Astrocyte (in vitro differentiated cells and primary cell): Measurements from ENCODE around the gene BUB1B. TPM values are rescaled to one million over a fixed set of nuclear protein-coding genes. Genes with fewer than 3 reads are reported as not detected.

ENCODE experiments used
- DNase-seq: peaks from one replicate; pipeline ENCODE4 v3.0.0-alpha.2; 2010; ENCODE audit warnings: low read depth
- FAIRE-seq: peaks from 2 replicates; lab custom pipeline; 2011; peaks lifted over from hg19 to GRCh38; lab: Jason Lieb, UNC
- H2AFZ ChIP-seq: 2 replicates; pipeline ENCODE4 v1.6.0; 2012; ENCODE audit warnings: low read depth, low read length, inconsistent platforms
- H3K27ac ChIP-seq: 2 replicates; pipeline ENCODE4 v1.5.1; 2011; ENCODE audit warnings: low read depth, low read length, inconsistent platforms
- H3K27me3 ChIP-seq: 2 replicates; pipeline ENCODE4 v1.6.0; 2011; ENCODE audit warnings: low read length, inconsistent platforms; ENCODE audit not compliant: insufficient read depth
- H3K36me3 ChIP-seq: 2 replicates; pipeline ENCODE4 v1.5.1; 2011; ENCODE audit warnings: low read length, inconsistent platforms; ENCODE audit not compliant: insufficient read depth
- H3K4me1 ChIP-seq: 2 replicates; pipeline ENCODE4 v1.5.1; 2011; ENCODE audit warnings: low read length, inconsistent platforms; ENCODE audit not compliant: insufficient read depth
- H3K4me2 ChIP-seq: 2 replicates; pipeline ENCODE4 v1.6.0; 2012; ENCODE audit warnings: low read length, inconsistent platforms
- H3K4me3 ChIP-seq: 2 replicates; pipeline ENCODE4 v1.5.1; 2011; ENCODE audit warnings: low read depth, mild to moderate bottlenecking, low read length, inconsistent platforms; ENCODE audit not compliant: insufficient read depth
- H3K79me2 ChIP-seq: 2 replicates; pipeline ENCODE4 v1.6.0; 2012; ENCODE audit warnings: mild to moderate bottlenecking, low read length, inconsistent platforms; ENCODE audit not compliant: insufficient read depth
- H3K9ac ChIP-seq: 2 replicates; pipeline ENCODE4 v1.6.0; 2012; ENCODE audit warnings: mild to moderate bottlenecking, low read length, inconsistent platforms
- H3K9me3 ChIP-seq: 2 replicates; pipeline ENCODE4 v1.5.1; 2012; ENCODE audit warnings: low read depth, mild to moderate bottlenecking, low read length, inconsistent platforms; ENCODE audit not compliant: insufficient read depth
- H4K20me1 ChIP-seq: 2 replicates; pipeline ENCODE4 v1.6.0; 2012; ENCODE audit warnings: low read length, inconsistent platforms; ENCODE audit not compliant: insufficient read depth
- H3K27ac Mint-ChIP-seq: one replicate; pipeline ENCODE4 v1.8.0; 2021; ENCODE audit warnings: mild to moderate bottlenecking, mixed read lengths; ENCODE audit not compliant: unreplicated experiment
- H3K27me3 Mint-ChIP-seq: one replicate; pipeline ENCODE4 v1.8.0; 2021; ENCODE audit warnings: low read depth, mixed read lengths; ENCODE audit not compliant: unreplicated experiment
- H3K36me3 Mint-ChIP-seq: one replicate; pipeline ENCODE4 v1.8.0; 2021; ENCODE audit warnings: low read depth, mixed read lengths; ENCODE audit not compliant: unreplicated experiment
- H3K4me1 Mint-ChIP-seq: one replicate; pipeline ENCODE4 v1.8.0; 2021; ENCODE audit warnings: low read depth, mixed read lengths; ENCODE audit not compliant: unreplicated experiment
- H3K4me3 Mint-ChIP-seq: one replicate; pipeline ENCODE4 v1.8.0; 2021; ENCODE audit warnings: mild to moderate bottlenecking, moderate library complexity, mixed read lengths; ENCODE audit not compliant: unreplicated experiment
- H3K9me3 Mint-ChIP-seq: one replicate; pipeline ENCODE4 v1.8.0; 2021; ENCODE audit warnings: mild to moderate bottlenecking, mixed read lengths; ENCODE audit not compliant: unreplicated experiment
- EZH2 ChIP-seq: IDR thresholded peaks from 2 replicates; pipeline ENCODE4 v1.6.1; 2012; ENCODE audit warnings: mild to moderate bottlenecking, low read length, inconsistent platforms; ENCODE audit not compliant: insufficient read depth
- total RNA-seq: library from RNA; stranded (reverse); gene quantifications from 2 replicates; pipeline ENCODE4 v1.2.1, GENCODE V29; 2021
- TF ChIP-seq, protein P1 (sequence below): IDR thresholded peaks from 2 replicates; pipeline ENCODE4 v1.5.1; 2011; ENCODE audit warnings: low read depth, mild to moderate bottlenecking, inconsistent platforms, low read length, moderate library complexity; ENCODE audit not compliant: insufficient read depth

The BUB1B gene
- total RNA-seq, 1 donor from 2014 or later = 5.2 TPM

DNA sequence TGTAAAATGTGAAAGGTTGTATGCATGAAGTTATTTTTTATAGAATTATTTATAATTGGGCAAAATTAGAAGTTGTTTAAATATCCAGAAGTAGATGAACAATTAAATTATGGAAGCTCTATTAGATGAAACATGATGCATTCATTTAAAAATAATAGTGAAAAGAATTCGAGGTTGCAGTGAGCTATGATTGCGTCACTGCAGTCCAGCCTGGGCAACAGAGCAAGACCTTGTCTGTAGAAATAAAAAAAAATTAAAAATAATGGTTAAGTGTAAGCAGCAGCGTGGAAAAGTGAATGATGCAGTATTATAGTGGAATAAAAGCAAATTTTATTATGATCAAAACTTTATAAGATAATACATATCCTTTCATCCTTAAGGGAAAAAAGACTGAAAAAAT lies 14.3 kb downstream of the BUB1B start:
- Histone ChIP-seq H3K36me3 (peaks cover 17% of the 10 kb centered on the region), H2AFZ (no peak overlapping the region), H3K9ac (no peak overlapping the region), H3K27me3 (no peaks in the 10 kb centered on the region), H3K4me3 (no peak overlapping the region), H3K79me2 (peaks cover 2% of the 10 kb centered on the region), H3K4me1 (no peaks in the 10 kb centered on the region), H3K4me2 (no peak overlapping the region), H4K20me1 (no peaks in the 10 kb centered on the region), H3K27ac (no peak overlapping the region), H3K9me3 (no peaks in the 10 kb centered on the region)
- H3K27ac Mint-ChIP-seq = no peak overlapping the region
- H3K4me1 Mint-ChIP-seq = no peaks in the 10 kb centered on the region
- no peaks in the 10 kb centered on the region for H3K27me3 Mint-ChIP-seq
- no peak for TF ChIP-seq EZH2
- TF ChIP-seq, protein P1, sequence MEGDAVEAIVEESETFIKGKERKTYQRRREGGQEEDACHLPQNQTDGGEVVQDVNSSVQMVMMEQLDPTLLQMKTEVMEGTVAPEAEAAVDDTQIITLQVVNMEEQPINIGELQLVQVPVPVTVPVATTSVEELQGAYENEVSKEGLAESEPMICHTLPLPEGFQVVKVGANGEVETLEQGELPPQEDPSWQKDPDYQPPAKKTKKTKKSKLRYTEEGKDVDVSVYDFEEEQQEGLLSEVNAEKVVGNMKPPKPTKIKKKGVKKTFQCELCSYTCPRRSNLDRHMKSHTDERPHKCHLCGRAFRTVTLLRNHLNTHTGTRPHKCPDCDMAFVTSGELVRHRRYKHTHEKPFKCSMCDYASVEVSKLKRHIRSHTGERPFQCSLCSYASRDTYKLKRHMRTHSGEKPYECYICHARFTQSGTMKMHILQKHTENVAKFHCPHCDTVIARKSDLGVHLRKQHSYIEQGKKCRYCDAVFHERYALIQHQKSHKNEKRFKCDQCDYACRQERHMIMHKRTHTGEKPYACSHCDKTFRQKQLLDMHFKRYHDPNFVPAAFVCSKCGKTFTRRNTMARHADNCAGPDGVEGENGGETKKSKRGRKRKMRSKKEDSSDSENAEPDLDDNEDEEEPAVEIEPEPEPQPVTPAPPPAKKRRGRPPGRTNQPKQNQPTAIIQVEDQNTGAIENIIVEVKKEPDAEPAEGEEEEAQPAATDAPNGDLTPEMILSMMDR = no peak
- no peaks in the 10 kb centered on the region for H3K36me3 Mint-ChIP-seq
- no peak for DNase-seq
- no peak overlapping the region for H3K4me3 Mint-ChIP-seq
- H3K9me3 Mint-ChIP-seq = no peaks in the 10 kb centered on the region
- FAIRE-seq = no peak

DNA sequence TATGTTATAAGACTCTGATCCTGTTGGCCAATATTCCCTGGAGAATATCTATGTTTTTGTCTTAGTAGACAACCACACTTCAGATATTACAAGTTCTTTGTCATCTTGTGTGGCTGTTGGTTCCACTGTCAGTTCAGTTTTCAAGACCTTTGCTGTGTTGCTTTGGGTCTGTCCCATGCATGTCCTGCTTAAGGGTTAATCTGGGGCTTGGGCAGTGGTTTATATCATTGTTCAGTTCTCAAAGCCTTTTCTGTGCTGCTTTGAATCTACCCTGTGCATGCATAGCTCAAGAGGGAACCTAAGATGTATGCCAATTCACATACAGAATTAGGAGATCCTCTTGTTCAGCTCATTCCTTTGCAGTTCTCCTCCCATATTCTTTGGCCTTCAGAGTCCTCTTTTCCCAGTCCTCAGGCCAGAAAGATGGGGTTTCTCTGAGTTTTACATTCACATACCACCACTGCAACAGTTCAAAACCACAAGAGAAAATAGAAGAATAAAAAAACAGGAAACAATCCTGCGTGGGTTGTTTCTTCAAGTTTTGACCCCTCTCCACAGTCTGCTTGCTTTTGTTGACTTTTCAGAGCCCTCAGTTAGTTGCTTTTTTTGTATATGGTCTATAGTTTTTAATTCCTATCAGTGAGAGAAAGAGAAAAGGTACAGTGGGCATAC lies 21.6 kb downstream of the BUB1B start:
- Histone ChIP-seq H3K27ac (no peak overlapping the region), H3K9me3 (no peaks in the 10 kb centered on the region), H3K4me3 (no peak overlapping the region), H3K27me3 (no peaks in the 10 kb centered on the region), H3K36me3 (peaks cover 6% of the 10 kb centered on the region), H2AFZ (peak overlapping the region; percentile 6), H3K4me2 (peak overlapping the region; percentile 28), H3K4me1 (no peaks in the 10 kb centered on the region), H3K9ac (no peak overlapping the region), H3K79me2 (no peaks in the 10 kb centered on the region), H4K20me1 (no peaks in the 10 kb centered on the region)
- TF ChIP-seq, protein P1 = no peak
- TF ChIP-seq EZH2 = no peak
- FAIRE-seq (no peak), DNase-seq (no peak)
- no peaks in the 10 kb centered on the region for H3K9me3 Mint-ChIP-seq
- H3K4me3 Mint-ChIP-seq = no peak overlapping the region
- no peaks in the 10 kb centered on the region for H3K36me3 Mint-ChIP-seq
- no peaks in the 10 kb centered on the region for H3K27me3 Mint-ChIP-seq
- H3K4me1 Mint-ChIP-seq = peaks cover 6% of the 10 kb centered on the region
- no peak overlapping the region for H3K27ac Mint-ChIP-seq
